ENCODE results near the gene RSU1.

RSU1 gene

DNA sequence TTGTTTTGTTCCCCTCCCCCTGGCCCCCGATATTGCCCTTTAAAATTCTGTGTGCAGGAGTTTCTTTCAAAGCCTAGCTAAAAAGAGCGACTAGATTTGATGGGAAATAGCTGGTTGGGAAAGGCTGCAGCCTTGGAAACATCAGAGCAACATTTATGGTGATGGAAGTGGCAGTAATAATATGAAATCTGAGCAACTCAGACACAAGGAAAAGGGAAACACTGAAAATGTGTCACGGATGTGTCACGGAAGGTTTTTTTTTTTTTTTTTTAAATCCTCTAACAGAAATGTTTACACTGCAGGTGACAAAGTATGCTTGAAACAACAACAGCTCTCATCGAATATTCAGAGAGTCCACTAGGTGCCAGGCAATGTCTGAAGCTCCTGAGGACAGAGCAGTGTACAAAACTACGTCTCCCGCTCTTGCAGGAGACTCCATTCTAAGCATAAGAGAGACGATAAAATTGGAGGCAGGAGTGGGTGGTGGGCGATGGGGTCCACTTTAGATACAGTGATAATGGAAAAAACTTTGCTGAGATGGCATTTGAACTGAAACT lies 143.0 kb downstream of the RSU1 start:
- Histone ChIP-seq H3K9me3 (ENCODE audit: control insufficient read depth in 5 of 5, low read length in 5 of 5) (no peaks in the 10 kb centered on the region), H3K4me3 (ENCODE audit: low read depth in 1 of 5, low read length in 5 of 5) (no peak overlapping the region), H3K9ac (ENCODE audit: low read length in 5 of 5) (no peak overlapping the region), H3K27me3 (ENCODE audit: control insufficient read depth in 5 of 5, insufficient read depth in 4 of 5, low read length in 5 of 5) (no peaks in the 10 kb centered on the region), H3K4me1 (ENCODE audit: control insufficient read depth in 5 of 5, insufficient read depth in 5 of 5, low read length in 5 of 5) (no peaks in the 10 kb centered on the region), H3K36me3 (ENCODE audit: control insufficient read depth in 5 of 5, insufficient read depth in 5 of 5, low read length in 5 of 5) (peaks cover 0 to 7% (median 3%) of the 10 kb centered on the region in 5 donors), H3K27ac (ENCODE audit: low read depth, low read length) (no peak overlapping the region)

DNA sequence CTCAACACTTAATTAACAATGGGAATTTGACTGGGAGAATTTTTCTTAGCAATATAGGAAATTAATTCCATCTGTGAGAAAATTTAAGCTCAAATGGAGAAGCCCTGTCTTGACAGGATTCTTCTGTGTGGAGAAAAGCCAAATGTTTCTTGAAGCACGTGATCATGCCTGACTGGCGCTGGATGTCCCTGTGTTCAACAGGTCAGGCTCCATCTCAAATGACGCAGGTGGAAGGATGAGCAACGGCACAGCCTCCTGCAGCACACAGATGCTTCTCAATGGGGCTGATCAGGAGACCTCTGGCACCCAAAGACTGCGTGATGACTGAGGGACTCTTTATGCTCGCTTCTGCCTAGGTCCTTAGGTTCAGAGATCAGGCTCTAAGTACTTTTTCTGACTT lies 143.8 kb downstream of the RSU1 start:
- Histone ChIP-seq H3K9ac (ENCODE audit: low read length in 5 of 5) (no peak overlapping the region), H3K4me3 (ENCODE audit: low read depth in 1 of 5, low read length in 5 of 5) (no peak overlapping the region), H3K27me3 (ENCODE audit: control insufficient read depth in 5 of 5, insufficient read depth in 4 of 5, low read length in 5 of 5) (no peaks in the 10 kb centered on the region), H3K36me3 (ENCODE audit: control insufficient read depth in 5 of 5, insufficient read depth in 5 of 5, low read length in 5 of 5) (peaks cover 0 to 7% (median 3%) of the 10 kb centered on the region in 5 donors), H3K4me1 (ENCODE audit: control insufficient read depth in 5 of 5, insufficient read depth in 5 of 5, low read length in 5 of 5) (no peaks in the 10 kb centered on the region), H3K27ac (ENCODE audit: low read depth, low read length) (no peak overlapping the region), H3K9me3 (ENCODE audit: control insufficient read depth in 5 of 5, low read length in 5 of 5) (no peaks in the 10 kb centered on the region)

DNA sequence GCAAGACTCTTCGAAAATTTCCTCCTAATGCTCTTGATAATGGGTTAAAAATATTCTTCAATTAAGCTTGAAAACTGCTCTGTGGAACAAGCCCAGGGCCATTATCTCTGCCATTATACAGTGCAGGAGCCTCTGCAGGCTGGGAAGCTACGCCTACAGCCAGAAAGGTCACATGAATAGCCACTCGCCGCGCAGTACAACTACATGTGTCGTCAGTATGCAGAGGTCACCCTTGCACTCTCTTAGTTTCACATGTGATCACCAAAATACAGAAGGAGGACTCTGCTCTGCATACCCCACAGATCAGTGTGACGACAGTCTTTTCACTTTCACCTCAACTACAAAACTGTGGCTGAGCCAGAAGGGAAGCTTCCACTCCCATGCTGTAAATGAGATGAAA lies 153.8 kb downstream of the RSU1 start:
- Histone ChIP-seq H3K9me3 (ENCODE audit: control insufficient read depth in 5 of 5, low read length in 5 of 5) (no peaks in the 10 kb centered on the region), H3K4me1 (ENCODE audit: control insufficient read depth in 5 of 5, insufficient read depth in 5 of 5, low read length in 5 of 5) (no peaks in the 10 kb centered on the region), H3K27ac (ENCODE audit: low read depth, low read length) (no peak overlapping the region), H3K4me3 (ENCODE audit: low read depth in 1 of 5, low read length in 5 of 5) (no peak overlapping the region), H3K9ac (ENCODE audit: low read length in 5 of 5) (no peak overlapping the region), H3K27me3 (ENCODE audit: control insufficient read depth in 5 of 5, insufficient read depth in 4 of 5, low read length in 5 of 5) (no peaks in the 10 kb centered on the region), H3K36me3 (ENCODE audit: control insufficient read depth in 5 of 5, insufficient read depth in 5 of 5, low read length in 5 of 5) (peaks cover 0 to 3% (median 0%) of the 10 kb centered on the region in 5 donors)

DNA sequence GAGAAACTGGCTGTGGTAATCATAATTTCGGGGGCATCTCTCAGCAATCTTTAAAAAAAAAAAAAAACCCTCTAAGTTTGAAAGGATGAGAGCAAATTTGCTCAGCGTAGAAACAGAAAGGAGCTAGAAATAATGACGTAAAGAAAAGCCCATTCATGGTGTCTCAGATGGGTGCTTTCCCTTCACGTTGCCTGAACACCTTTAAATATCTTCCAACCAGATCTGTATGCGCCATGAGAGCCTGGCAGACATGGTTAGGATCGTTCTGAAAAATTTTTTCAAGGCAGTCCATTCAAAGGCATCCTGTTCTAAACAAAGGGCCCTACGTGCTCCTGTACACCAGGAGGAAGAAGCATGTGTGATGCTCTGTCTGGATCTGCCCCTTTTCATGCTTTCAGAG lies 154.3 kb downstream of the RSU1 start:
- no peak overlapping the region for H3K27ac ChIP-seq (ENCODE audit: low read depth, low read length)
- no peak overlapping the region for H3K4me3 ChIP-seq (ENCODE audit: low read depth in 1 of 5, low read length in 5 of 5)

DNA sequence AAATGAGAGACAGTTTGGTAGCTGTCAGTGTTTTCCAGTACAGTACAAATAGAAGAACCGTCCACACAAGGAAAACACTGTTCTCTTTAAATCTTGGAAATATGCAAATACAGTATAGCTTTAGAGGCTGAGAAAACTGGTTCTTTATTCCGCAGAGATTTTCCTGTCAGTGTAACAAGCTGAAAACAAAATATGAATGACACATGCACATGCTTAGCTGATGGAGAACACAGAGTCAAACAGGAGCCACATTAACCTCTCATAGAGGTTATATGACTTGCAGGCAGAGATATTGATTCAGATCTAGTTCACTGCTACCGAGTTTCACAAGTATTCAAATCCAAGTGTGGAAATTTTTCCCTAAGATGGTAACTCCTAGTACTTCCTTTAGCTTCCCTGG lies 160.3 kb downstream of the RSU1 start:
- H3K36me3 ChIP-seq (ENCODE audit: control insufficient read depth in 5 of 5, insufficient read depth in 5 of 5, low read length in 5 of 5): no peaks in the 10 kb centered on the region
- no peak overlapping the region for H3K27ac ChIP-seq (ENCODE audit: low read depth, low read length)
- no peaks in the 10 kb centered on the region for H3K27me3 ChIP-seq (ENCODE audit: control insufficient read depth in 5 of 5, insufficient read depth in 4 of 5, low read length in 5 of 5)
- no peaks in the 10 kb centered on the region for H3K4me1 ChIP-seq (ENCODE audit: control insufficient read depth in 5 of 5, insufficient read depth in 5 of 5, low read length in 5 of 5)
- no peak overlapping the region for H3K4me3 ChIP-seq (ENCODE audit: low read depth in 1 of 5, low read length in 5 of 5)
- H3K9ac ChIP-seq (ENCODE audit: low read length in 5 of 5): no peak overlapping the region
- H3K9me3 ChIP-seq (ENCODE audit: control insufficient read depth in 5 of 5, low read length in 5 of 5): no peaks in the 10 kb centered on the region

More for the DNA sequence above, 154.3 kb downstream of the RSU1 start:
- Histone ChIP-seq H3K9ac (ENCODE audit: low read length in 5 of 5) (no peak overlapping the region), H3K4me1 (ENCODE audit: control insufficient read depth in 5 of 5, insufficient read depth in 5 of 5, low read length in 5 of 5) (no peaks in the 10 kb centered on the region), H3K36me3 (ENCODE audit: control insufficient read depth in 5 of 5, insufficient read depth in 5 of 5, low read length in 5 of 5) (no peaks in the 10 kb centered on the region), H3K27me3 (ENCODE audit: control insufficient read depth in 5 of 5, insufficient read depth in 4 of 5, low read length in 5 of 5) (no peaks in the 10 kb centered on the region), H3K9me3 (ENCODE audit: control insufficient read depth in 5 of 5, low read length in 5 of 5) (no peaks in the 10 kb centered on the region)

DNA sequence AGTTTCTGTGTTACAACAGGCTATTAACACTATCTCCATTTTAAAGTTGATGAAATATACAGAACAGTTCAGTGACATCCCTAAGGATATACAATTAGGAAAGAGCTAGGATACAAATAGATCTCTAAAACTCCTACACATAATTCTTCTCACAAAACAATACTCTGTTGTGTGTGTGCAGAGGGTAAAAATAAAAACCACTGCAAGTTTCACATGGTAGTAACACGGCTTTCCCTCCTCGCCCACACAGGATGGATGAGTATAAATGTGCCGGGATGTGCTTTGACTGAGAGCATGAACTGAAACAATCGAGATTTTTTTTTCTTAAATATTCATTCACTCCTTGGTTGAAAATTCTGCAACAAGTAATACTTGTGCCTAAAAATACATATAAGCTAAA lies 164.0 kb downstream of the RSU1 start:
- H3K4me1 ChIP-seq (ENCODE audit: control insufficient read depth in 5 of 5, insufficient read depth in 5 of 5, low read length in 5 of 5): no peaks in the 10 kb centered on the region
- H3K9me3 ChIP-seq (ENCODE audit: control insufficient read depth in 5 of 5, low read length in 5 of 5): no peaks in the 10 kb centered on the region
- H3K4me3 ChIP-seq (ENCODE audit: low read depth in 1 of 5, low read length in 5 of 5): no peak overlapping the region
- no peaks in the 10 kb centered on the region for H3K36me3 ChIP-seq (ENCODE audit: control insufficient read depth in 5 of 5, insufficient read depth in 5 of 5, low read length in 5 of 5)
- H3K27ac ChIP-seq (ENCODE audit: low read depth, low read length): no peak overlapping the region
- no peaks in the 10 kb centered on the region for H3K27me3 ChIP-seq (ENCODE audit: control insufficient read depth in 5 of 5, insufficient read depth in 4 of 5, low read length in 5 of 5)
- no peak overlapping the region for H3K9ac ChIP-seq (ENCODE audit: low read length in 5 of 5)

DNA sequence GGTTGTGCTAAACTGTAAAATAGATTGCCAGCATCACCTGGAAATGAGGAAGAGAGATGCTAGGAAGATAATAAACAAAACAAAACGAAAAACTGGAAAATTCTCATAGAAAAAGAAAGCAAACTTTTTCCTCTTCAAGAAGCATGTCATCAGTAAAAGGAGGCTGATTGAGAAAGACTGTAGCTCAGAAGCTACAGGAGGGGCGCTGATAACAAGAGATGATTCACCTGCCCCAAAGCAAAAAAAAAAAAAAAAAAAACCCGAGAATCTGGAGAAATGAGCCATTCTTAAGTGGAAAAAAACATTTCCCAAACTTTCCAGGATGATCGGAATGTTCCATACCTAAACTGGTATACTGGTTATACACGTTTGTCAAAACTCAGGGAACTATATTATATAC lies 165.1 kb downstream of the RSU1 start:
- no peak overlapping the region for H3K9ac ChIP-seq (ENCODE audit: low read length in 5 of 5)

DNA sequence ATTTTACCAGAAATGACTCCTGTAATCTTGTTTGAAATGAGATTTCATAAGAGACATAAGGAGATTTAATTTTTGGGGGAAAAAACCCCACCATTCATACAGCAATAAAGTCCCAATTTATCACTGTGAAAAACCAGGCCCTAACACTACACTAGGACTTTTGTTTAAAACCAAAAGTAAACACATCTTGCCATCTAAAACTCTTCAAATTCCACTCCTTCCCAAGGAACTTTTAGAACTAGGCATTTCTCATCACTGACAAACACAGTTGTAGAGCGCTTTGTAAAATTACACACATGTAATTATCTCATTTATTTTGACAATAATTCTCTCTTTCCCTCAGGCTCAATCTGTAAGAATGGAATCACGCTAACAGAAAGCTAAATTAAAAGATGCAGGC lies 167.5 kb downstream of the RSU1 start:
- no peak overlapping the region for H3K27ac ChIP-seq (ENCODE audit: low read depth, low read length)
- H3K27me3 ChIP-seq (ENCODE audit: control insufficient read depth in 5 of 5, insufficient read depth in 4 of 5, low read length in 5 of 5): no peaks in the 10 kb centered on the region
- no peaks in the 10 kb centered on the region for H3K4me1 ChIP-seq (ENCODE audit: control insufficient read depth in 5 of 5, insufficient read depth in 5 of 5, low read length in 5 of 5)
- no peak overlapping the region for H3K9ac ChIP-seq (ENCODE audit: low read length in 5 of 5)
- H3K36me3 ChIP-seq (ENCODE audit: control insufficient read depth in 5 of 5, insufficient read depth in 5 of 5, low read length in 5 of 5): no peaks in the 10 kb centered on the region
- no peaks in the 10 kb centered on the region for H3K9me3 ChIP-seq (ENCODE audit: control insufficient read depth in 5 of 5, low read length in 5 of 5)
- no peak overlapping the region for H3K4me3 ChIP-seq (ENCODE audit: low read depth in 1 of 5, low read length in 5 of 5)

More for the DNA sequence above, 165.1 kb downstream of the RSU1 start:
- Histone ChIP-seq H3K9me3 (ENCODE audit: control insufficient read depth in 5 of 5, low read length in 5 of 5) (no peaks in the 10 kb centered on the region), H3K4me1 (ENCODE audit: control insufficient read depth in 5 of 5, insufficient read depth in 5 of 5, low read length in 5 of 5) (no peaks in the 10 kb centered on the region), H3K36me3 (ENCODE audit: control insufficient read depth in 5 of 5, insufficient read depth in 5 of 5, low read length in 5 of 5) (no peaks in the 10 kb centered on the region), H3K27me3 (ENCODE audit: control insufficient read depth in 5 of 5, insufficient read depth in 4 of 5, low read length in 5 of 5) (no peaks in the 10 kb centered on the region), H3K27ac (ENCODE audit: low read depth, low read length) (no peak overlapping the region), H3K4me3 (ENCODE audit: low read depth in 1 of 5, low read length in 5 of 5) (no peak overlapping the region)

DNA sequence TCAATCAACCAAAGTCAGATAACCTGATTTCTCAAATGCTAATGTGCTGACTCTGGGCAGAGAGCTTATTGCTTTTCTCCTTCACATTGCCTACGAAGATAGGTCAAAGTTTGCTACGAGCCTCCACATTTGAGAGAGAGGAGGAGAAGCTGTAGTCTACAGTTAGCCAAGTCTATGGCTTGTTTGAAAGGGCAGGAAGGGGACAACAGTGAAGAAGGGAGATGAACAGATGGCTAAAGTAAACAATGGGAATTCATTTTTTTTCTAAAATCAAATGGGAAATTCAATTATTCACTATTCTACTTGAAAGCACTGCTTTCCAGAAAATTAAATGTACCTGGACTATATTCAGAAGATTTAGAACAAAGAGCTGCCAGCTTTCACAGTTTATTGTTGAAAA lies 168.9 kb downstream of the RSU1 start:
- Histone ChIP-seq H3K9ac (ENCODE audit: low read length in 5 of 5) (no peak overlapping the region), H3K4me1 (ENCODE audit: control insufficient read depth in 5 of 5, insufficient read depth in 5 of 5, low read length in 5 of 5) (no peaks in the 10 kb centered on the region), H3K9me3 (ENCODE audit: control insufficient read depth in 5 of 5, low read length in 5 of 5) (no peaks in the 10 kb centered on the region)

DNA sequence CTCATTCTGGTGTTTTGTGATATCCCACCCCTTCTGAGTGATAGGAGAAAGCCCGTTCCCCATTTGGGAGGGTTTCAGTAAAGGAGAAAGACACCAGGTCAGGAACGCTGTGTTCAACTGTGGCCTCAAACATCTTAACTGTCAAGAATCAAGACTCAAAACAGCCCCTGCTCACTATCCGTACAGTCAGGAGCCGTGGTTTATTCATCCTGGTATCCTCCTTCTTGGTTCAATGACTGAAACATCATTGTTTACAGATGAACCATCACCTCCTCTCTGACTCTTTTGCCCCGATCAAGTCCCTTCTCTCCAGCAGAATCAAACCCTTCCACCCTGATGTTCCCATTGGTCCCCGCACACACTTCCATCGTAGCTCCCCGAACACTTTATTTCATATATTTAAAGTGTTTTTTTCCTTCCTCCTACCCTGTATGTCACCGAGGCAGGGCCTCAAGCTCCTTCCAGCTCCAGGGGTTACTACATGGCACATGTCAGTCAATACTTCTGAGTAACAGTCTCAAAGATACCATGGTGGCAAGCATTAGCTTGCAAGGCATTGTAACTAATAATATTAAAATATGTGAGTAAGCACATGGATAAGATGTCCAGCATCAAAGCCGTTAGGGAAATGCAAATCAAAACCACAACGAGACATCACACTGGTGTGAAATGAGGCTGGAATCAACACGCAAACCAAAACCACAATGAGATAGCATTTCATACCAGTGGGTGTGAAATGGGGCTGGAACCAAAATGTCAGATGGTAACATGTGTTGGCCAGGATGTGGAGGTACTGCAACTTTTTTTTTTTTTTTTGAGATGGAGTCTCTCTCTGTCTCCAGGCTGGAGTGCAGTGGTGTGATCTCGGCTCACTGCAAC lies 170.8 kb downstream of the RSU1 start:
- H3K4me1 ChIP-seq (ENCODE audit: control insufficient read depth in 5 of 5, insufficient read depth in 5 of 5, low read length in 5 of 5): no peaks in the 10 kb centered on the region
- H3K27ac ChIP-seq (ENCODE audit: low read depth, low read length): no peak overlapping the region
- no peaks in the 10 kb centered on the region for H3K27me3 ChIP-seq (ENCODE audit: control insufficient read depth in 5 of 5, insufficient read depth in 4 of 5, low read length in 5 of 5)
- H3K4me3 ChIP-seq (ENCODE audit: low read depth in 1 of 5, low read length in 5 of 5): no peak overlapping the region
- no peaks in the 10 kb centered on the region for H3K9me3 ChIP-seq (ENCODE audit: control insufficient read depth in 5 of 5, low read length in 5 of 5)
- no peak overlapping the region for H3K9ac ChIP-seq (ENCODE audit: low read length in 5 of 5)
- no peaks in the 10 kb centered on the region for H3K36me3 ChIP-seq (ENCODE audit: control insufficient read depth in 5 of 5, insufficient read depth in 5 of 5, low read length in 5 of 5)

More for the DNA sequence above, 168.9 kb downstream of the RSU1 start:
- no peak overlapping the region for H3K4me3 ChIP-seq (ENCODE audit: low read depth in 1 of 5, low read length in 5 of 5)
- no peaks in the 10 kb centered on the region for H3K27me3 ChIP-seq (ENCODE audit: control insufficient read depth in 5 of 5, insufficient read depth in 4 of 5, low read length in 5 of 5)
- no peak overlapping the region for H3K27ac ChIP-seq (ENCODE audit: low read depth, low read length)
- no peaks in the 10 kb centered on the region for H3K36me3 ChIP-seq (ENCODE audit: control insufficient read depth in 5 of 5, insufficient read depth in 5 of 5, low read length in 5 of 5)
